Measurements from ENCODE around the gene MS4A4E.
"Not testable (repeated sequence)": the region's sequence is repeated elsewhere in the genome, so short reads cannot be mapped to it uniquely, and the experiment has no call there.

MS4A4E gene

GRCh38 chr11:60175860-60176275 is 67.1 kb downstream of the MS4A4E start:
- no peak for DNase-seq (ENCODE audit: low read depth, low spot score)

- DNase-seq (ENCODE audit: low read depth, low spot score) = no peak
Measured at GRCh38 chr11:60172011-60172410, 70.9 kb downstream of the MS4A4E start.

GRCh38 chr11:60170566-60170965 is 72.4 kb downstream of the MS4A4E start:
- no peak for DNase-seq (ENCODE audit: low read depth, low spot score)

GRCh38 chr11:60169264-60169915 is 73.5 kb downstream of the MS4A4E start:
- DNase-seq (ENCODE audit: low read depth, low spot score) = no peak

GRCh38 chr11:60168306-60168705 is 74.6 kb downstream of the MS4A4E start:
- DNase-seq (ENCODE audit: low read depth, low spot score) = no peak

- no peak for DNase-seq (ENCODE audit: low read depth, low spot score)
Measured at GRCh38 chr11:60165951-60166350, 77.0 kb downstream of the MS4A4E start.

- DNase-seq (ENCODE audit: low read depth, low spot score) = no peak
Measured at GRCh38 chr11:60165538-60165937, 77.4 kb downstream of the MS4A4E start.

GRCh38 chr11:60164550-60165075 is 78.3 kb downstream of the MS4A4E start:
- no peak for DNase-seq (ENCODE audit: low read depth, low spot score)

GRCh38 chr11:60161766-60162165 is 81.2 kb downstream of the MS4A4E start:
- DNase-seq (ENCODE audit: low read depth, low spot score) = no peak

- no peak for DNase-seq (ENCODE audit: low read depth, low spot score)
Measured at GRCh38 chr11:60161107-60161506, 81.8 kb downstream of the MS4A4E start.

GRCh38 chr11:60159868-60160267 is 83.1 kb downstream of the MS4A4E start:
- DNase-seq (ENCODE audit: low read depth, low spot score) = no peak

- no peak for DNase-seq (ENCODE audit: low read depth, low spot score)
Measured at GRCh38 chr11:60159284-60159683, 83.7 kb downstream of the MS4A4E start.

GRCh38 chr11:60158636-60159035 is 84.3 kb downstream of the MS4A4E start:
- DNase-seq (ENCODE audit: low read depth, low spot score) = no peak

- DNase-seq (ENCODE audit: low read depth, low spot score) = no peak
Measured at GRCh38 chr11:60155931-60156330, 87.0 kb downstream of the MS4A4E start.

- not testable (repeated sequence) for DNase-seq (ENCODE audit: low read depth, low spot score)
Measured at GRCh38 chr11:60152727-60153126, 90.2 kb downstream of the MS4A4E start.

GRCh38 chr11:60150279-60150678 is 92.7 kb downstream of the MS4A4E start:
- DNase-seq (ENCODE audit: low read depth, low spot score) = no peak

Data from activated CD4-positive, CD25-positive, alpha-beta regulatory T cell treated with anti-CD3 and anti-CD28 coated beads, Interleukin-2, amount 50 U/mL, for 16 hours (primary cell).